Neuron (in vitro differentiated cells): ENCODE results near the gene POU2F3.

Source experiments
- H2AFZ ChIP-seq: one replicate; pipeline ENCODE4 v1.6.1; 2013; ENCODE audit warnings: low read depth, mild to moderate bottlenecking, inconsistent platforms, low read length, moderate library complexity
- H3K27me3 ChIP-seq: one replicate; pipeline ENCODE4 v1.6.1; 2013; ENCODE audit warnings: low read length; ENCODE audit not compliant: insufficient read depth
- H3K36me3 ChIP-seq: one replicate; pipeline ENCODE4 v1.6.1; 2013; ENCODE audit warnings: low read length; ENCODE audit not compliant: insufficient read depth
- H3K4me1 ChIP-seq: one replicate; pipeline ENCODE4 v1.6.1; 2013; ENCODE audit warnings: low read length; ENCODE audit not compliant: insufficient read depth
- H3K4me3 ChIP-seq: 2 replicates; pipeline ENCODE4 v1.5.1; 2013; ENCODE audit warnings: mild to moderate bottlenecking, low read length, moderate library complexity
- H3K9me3 ChIP-seq: one replicate; pipeline ENCODE4 v1.6.1; 2013; ENCODE audit warnings: low read length

Gene POU2F3

DNA sequence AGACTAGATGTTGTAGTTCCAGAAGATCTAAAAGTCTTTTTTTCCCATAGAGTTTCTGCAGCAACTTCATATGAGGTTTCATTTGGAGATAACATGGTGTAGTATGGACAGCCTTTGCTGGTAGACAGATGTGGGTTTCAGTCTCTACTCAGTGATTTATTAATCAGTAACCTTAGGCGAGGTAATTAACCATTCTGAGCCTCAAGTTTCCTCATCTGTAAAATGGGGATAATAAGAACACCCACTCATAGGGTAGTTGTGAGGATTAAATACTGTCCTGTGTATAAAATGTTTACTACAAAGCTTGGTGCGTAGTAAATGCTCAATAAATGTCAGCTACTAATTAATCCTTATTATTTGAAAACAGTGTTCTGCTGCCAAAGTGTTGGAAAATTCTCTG, 16.8 kb downstream of the POU2F3 start:
- Histone ChIP-seq H2AFZ (no peak overlapping the region), H3K27me3 (peaks cover 8% of the 10 kb centered on the region), H3K4me1 (peaks cover 19% of the 10 kb centered on the region), H3K4me3 (no peak overlapping the region), H3K36me3 (no peaks in the 10 kb centered on the region), H3K9me3 (no peaks in the 10 kb centered on the region)

DNA sequence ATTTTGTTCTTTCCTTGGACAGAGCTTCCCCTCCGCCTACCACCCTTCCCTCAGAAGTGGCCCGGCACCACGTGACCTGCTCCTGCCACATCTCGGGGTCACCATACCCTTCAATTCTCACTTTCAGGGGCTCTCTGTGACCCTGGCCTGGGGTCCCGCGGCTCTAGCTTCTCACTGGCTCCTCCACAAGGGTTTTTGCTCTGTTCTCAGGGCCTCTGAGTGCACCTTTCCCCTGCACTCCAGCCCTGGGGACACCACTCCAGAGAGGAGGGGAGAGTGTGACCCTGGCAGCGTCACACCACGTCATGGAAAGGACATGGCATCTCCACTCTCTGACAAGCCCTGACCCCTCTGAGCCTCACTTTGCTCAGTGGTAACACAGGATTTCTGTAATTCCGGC, 17.4 kb downstream of the POU2F3 start:
- H3K27me3 ChIP-seq = peaks cover 8% of the 10 kb centered on the region
- H3K9me3 ChIP-seq = no peaks in the 10 kb centered on the region
- no peaks in the 10 kb centered on the region for H3K36me3 ChIP-seq
- peaks cover 19% of the 10 kb centered on the region for H3K4me1 ChIP-seq
- no peak overlapping the region for H3K4me3 ChIP-seq
- no peak overlapping the region for H2AFZ ChIP-seq

DNA sequence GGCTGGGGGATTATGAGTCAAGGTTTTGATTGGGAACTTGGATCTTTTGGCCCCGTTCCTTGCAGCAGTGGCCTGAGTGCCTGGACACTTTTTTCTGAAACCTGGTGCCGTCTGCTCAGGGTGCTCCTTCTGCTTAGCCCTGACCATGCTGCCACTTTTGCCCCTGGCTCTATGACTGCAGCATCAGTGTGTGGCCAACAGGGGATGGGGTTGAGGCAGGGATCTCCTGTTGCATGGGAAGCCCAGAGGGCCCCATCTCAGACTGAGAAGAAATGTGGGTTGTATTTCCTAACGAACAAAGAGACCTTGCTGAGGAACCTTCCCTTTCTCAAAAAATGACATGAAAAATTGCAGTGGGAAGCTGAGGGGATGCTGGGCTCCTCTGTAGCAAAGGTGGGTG, 18.7 kb downstream of the POU2F3 start:
- H3K36me3 ChIP-seq = no peaks in the 10 kb centered on the region
- no peak overlapping the region for H2AFZ ChIP-seq
- no peak overlapping the region for H3K4me3 ChIP-seq
- peaks cover 19% of the 10 kb centered on the region for H3K4me1 ChIP-seq
- H3K9me3 ChIP-seq = no peaks in the 10 kb centered on the region
- peaks cover 8% of the 10 kb centered on the region for H3K27me3 ChIP-seq

DNA sequence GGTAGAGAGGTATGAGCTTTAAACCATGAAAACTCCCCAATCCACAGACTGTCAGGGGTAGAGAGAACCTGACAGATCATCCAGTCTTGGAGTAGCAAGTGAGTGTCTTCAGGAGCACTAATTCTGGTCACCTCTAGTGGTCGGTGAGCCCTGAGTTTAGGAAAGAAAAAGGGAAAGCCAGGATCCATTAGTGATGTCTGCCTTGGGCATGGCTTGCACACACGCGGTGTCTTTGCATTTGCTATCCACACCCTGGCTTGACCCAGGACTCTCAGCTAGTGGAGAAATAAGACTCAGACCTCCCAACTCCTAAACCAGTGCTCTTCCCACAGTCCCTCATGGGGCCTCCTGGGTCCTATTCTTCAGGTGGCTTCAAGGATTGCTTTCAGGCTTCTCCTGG, 19.3 kb downstream of the POU2F3 start:
- H3K36me3 ChIP-seq = no peaks in the 10 kb centered on the region
- no peak overlapping the region for H2AFZ ChIP-seq
- H3K9me3 ChIP-seq = no peaks in the 10 kb centered on the region
- no peak overlapping the region for H3K4me3 ChIP-seq
- H3K27me3 ChIP-seq = peaks cover 4% of the 10 kb centered on the region
- H3K4me1 ChIP-seq = peaks cover 19% of the 10 kb centered on the region

DNA sequence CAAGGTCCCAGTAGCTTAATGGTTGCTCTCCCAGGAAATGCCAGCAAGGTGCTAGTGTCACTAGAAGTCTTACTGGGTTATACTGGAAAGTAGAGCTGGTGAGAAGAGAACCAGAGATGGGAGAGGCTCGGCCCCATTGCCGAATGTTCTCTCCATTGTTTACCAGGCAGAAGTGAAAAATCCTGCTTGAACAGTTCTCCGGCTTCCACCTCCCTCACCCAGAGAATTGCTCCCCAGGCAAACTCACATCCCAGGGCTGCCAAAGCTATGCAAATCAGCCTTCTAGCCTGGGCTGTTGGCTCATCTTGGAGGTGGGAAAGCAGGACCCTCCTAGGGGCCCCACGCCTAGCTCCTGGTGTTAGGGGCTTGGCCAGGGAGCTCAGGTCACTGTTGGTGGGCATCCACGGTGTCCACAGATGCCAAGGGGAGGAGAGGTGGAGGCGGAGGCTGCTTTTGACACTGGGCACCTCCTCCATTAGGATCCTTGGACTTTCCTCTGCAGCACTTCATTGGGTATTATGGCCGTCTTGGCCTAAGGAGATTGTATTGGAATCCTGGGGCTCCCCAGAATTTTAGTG, 20.1 kb downstream of the POU2F3 start:
- H3K27me3 ChIP-seq = peaks cover 3% of the 10 kb centered on the region
- no peaks in the 10 kb centered on the region for H3K36me3 ChIP-seq
- no peak overlapping the region for H2AFZ ChIP-seq
- H3K4me3 ChIP-seq = no peak overlapping the region
- H3K9me3 ChIP-seq = no peaks in the 10 kb centered on the region
- peaks cover 14% of the 10 kb centered on the region for H3K4me1 ChIP-seq

DNA sequence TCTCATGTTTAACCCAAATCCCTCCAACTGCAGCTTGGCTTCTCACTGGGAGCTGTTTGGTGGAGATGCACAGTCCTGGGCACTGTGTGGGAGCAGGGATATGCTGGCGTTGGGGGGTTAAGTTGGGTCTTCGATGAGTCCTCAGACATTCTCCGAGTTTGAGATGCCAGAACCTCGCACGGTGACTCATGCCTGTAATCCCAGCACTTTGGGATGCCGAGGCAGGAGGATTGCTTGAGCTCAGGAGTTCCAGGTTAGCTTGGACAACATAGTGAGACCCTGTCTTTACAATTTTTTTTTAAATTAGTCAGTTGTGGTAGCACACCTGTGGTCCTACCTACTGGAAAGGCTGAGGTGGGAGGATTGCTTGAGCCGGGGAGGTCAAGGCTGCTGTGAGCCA, 20.7 kb downstream of the POU2F3 start:
- Histone ChIP-seq H3K4me3 (no peak overlapping the region), H3K36me3 (no peaks in the 10 kb centered on the region), H3K4me1 (peaks cover 9% of the 10 kb centered on the region), H3K9me3 (no peaks in the 10 kb centered on the region), H2AFZ (no peak overlapping the region), H3K27me3 (peaks cover 3% of the 10 kb centered on the region)

DNA sequence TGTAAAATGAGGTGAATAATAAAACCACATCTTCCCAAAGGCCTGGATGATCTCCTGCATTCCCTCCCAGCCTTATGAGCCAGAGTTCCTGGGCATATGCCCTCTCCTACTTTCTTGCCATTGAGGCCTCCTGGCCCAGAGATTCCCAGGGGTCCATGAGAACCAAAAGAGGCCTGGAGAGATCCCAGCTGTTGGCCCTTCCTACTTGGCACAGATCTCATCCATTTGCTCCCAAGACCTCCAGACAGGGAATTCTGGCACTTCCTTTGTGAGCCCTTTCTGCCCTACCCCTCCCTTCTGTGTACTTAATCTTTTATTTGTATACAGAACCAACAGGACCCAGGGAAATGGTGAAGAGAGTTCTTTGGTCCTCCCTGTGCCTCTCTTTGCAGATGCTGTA, 21.4 kb downstream of the POU2F3 start:
- no peaks in the 10 kb centered on the region for H3K9me3 ChIP-seq
- no peak overlapping the region for H3K4me3 ChIP-seq
- no peaks in the 10 kb centered on the region for H3K36me3 ChIP-seq
- peaks cover 2% of the 10 kb centered on the region for H3K4me1 ChIP-seq
- peaks cover 3% of the 10 kb centered on the region for H3K27me3 ChIP-seq
- H2AFZ ChIP-seq = no peak overlapping the region

DNA sequence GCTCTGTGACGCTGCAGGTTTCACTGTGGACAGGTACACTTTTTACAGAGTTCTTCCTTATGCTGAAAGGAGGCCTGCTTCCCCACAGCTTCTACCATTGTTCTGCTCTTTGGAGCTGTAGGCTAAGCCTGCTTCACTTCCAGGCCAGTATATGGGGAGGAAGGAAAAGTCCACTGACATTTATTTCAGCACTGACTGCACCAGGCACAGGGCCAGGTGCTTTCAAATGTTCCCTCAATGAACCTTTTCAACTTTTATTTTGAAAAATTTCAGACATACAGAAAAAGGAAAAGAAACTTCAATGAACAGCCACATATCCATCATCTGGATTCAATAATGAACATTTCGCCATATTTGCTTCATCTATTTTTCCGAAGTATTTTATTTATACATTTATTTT, 22.0 kb downstream of the POU2F3 start:
- Histone ChIP-seq H3K4me3 (no peak overlapping the region), H3K36me3 (no peaks in the 10 kb centered on the region), H3K27me3 (peaks cover 3% of the 10 kb centered on the region), H3K9me3 (no peaks in the 10 kb centered on the region), H2AFZ (no peak overlapping the region), H3K4me1 (no peaks in the 10 kb centered on the region)

DNA sequence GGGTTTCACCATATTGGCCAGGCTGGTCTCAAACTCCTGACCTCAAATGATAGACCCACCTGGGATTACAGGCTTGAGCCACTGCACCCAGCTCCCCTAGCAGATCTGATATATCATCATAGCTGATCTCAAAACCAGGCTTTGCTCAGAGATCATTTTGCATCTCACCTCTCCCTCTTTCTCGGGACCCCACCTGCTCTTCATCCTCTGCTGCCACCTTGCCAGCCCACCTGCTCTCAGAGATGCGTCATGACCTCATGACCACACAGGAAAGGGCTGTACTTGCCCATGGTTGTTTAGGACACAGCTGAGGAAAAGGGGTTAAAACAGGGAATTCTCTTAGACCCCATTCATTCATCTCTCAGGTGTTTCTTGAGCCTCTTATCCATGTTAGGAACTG, 27.4 kb downstream of the POU2F3 start:
- H3K36me3 ChIP-seq = no peaks in the 10 kb centered on the region
- no peaks in the 10 kb centered on the region for H3K9me3 ChIP-seq
- H3K4me3 ChIP-seq = no peak overlapping the region
- H3K27me3 ChIP-seq = no peaks in the 10 kb centered on the region
- peaks cover 2% of the 10 kb centered on the region for H3K4me1 ChIP-seq
- H2AFZ ChIP-seq = no peak overlapping the region

DNA sequence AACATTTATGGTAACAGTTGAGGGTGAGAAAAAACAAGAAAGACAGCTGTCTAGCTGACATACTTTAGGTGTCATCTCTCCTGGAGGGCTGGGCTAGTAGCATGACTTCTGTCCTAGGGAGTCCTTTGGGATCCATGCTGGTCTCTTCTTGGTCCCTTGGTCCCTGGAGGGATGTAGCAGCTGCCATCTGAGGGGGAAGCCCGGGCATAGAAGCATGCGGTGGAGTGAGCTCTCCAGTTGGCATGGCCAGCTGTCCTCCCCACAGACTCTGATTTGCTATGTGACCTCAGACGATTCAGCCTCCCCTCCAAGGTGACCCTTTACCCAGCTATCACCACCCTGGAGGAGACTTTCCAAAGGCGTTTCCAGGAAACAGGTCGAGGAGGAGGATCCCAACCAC, 28.7 kb downstream of the POU2F3 start:
- Histone ChIP-seq H3K27me3 (peaks cover 2% of the 10 kb centered on the region), H3K36me3 (no peaks in the 10 kb centered on the region), H2AFZ (no peak overlapping the region)

DNA sequence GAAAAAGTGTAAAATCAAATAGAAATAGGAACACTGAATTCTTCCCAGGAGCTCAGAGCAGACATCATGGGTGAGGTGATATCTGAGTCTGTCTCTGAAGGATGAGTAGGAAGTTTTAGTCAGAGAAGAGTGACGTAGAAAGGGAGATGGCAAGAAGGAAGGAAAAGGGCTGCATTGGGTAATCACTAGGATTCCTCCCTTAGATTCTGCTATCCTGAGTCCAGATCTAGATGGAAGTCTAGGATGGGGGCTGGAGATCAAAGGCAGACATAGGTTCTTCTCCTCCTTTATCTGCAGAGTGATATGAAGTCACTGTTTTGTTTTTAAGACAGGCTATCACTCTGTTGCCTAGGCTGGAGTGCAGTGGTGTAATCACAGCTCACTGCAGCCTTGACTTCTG, 30.4 kb downstream of the POU2F3 start:
- no peaks in the 10 kb centered on the region for H3K9me3 ChIP-seq
- H3K4me1 ChIP-seq = peaks cover 2% of the 10 kb centered on the region
- no peak overlapping the region for H2AFZ ChIP-seq
- H3K36me3 ChIP-seq = no peaks in the 10 kb centered on the region
- peaks cover 2% of the 10 kb centered on the region for H3K27me3 ChIP-seq
- H3K4me3 ChIP-seq = no peak overlapping the region

More for the DNA sequence above, 28.7 kb downstream of the POU2F3 start:
- H3K4me3 ChIP-seq = no peak overlapping the region
- H3K9me3 ChIP-seq = no peaks in the 10 kb centered on the region
- H3K4me1 ChIP-seq = peaks cover 2% of the 10 kb centered on the region

DNA sequence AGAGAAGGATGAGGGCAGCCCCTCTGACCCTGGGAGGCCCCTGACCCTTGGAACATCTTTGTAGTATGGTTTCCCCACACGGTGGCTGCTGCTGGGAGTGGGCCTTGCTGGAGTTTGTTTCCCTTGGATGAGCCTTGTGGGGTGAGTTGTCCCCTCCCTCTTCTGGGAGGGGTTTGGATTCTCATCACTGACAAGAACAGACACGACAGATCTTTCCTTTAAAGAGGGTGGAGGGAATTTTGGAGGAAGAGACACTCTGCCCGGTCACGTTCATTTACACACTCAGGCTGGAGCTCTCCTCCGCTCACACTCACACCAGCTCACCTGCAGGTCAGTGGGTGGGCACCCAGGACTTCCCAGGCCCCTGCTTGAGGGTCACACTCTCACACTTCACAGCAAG, 31.7 kb downstream of the POU2F3 start:
- H3K27me3 ChIP-seq = peaks cover 2% of the 10 kb centered on the region
- no peak overlapping the region for H3K4me3 ChIP-seq
- H3K36me3 ChIP-seq = no peaks in the 10 kb centered on the region
- no peaks in the 10 kb centered on the region for H3K9me3 ChIP-seq
- peaks cover 2% of the 10 kb centered on the region for H3K4me1 ChIP-seq
- no peak overlapping the region for H2AFZ ChIP-seq

DNA sequence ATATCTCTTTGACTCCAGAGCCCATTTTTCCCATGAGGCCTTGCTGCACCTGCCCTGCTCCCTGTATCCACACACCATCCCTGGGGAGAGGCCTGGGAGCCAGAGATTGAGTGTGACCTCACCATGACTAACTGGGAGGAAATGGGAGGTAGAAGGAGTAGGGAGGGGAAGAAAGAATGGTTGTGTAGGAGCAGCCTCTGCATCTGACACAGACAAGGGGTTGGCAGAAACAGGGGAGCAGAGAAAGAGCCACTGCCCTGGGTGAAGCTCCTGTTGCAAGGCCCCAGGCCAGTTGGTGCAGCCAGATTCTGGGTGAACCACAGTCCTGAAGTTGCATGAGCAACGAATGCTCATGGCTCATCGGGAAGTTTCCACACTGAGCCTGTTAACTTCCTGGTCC, 32.4 kb downstream of the POU2F3 start:
- no peaks in the 10 kb centered on the region for H3K36me3 ChIP-seq
- H3K27me3 ChIP-seq = peaks cover 2% of the 10 kb centered on the region
- H3K9me3 ChIP-seq = no peaks in the 10 kb centered on the region
- no peak overlapping the region for H3K4me3 ChIP-seq
- H2AFZ ChIP-seq = no peak overlapping the region
- peaks cover 2% of the 10 kb centered on the region for H3K4me1 ChIP-seq

DNA sequence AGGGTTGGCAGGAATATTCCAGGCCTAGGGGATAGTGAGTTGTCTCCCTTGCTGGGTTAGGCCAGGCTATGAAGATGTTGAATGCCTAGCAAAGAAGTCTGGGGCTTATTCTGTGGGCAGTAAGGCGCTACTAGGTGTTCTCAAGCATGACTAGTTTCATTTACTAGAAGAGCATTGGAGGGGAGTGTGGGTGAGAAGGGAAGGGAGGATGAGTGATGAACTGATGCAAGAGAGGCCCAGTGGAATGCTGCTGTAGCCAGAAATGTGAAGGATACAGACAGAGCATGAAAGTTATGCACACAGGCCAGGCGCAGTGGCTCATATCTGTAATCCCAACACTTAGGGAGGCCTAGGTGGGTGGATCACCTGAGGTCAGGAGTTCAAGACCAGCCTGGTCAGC, 33.5 kb downstream of the POU2F3 start:
- peaks cover 2% of the 10 kb centered on the region for H3K4me1 ChIP-seq
- H2AFZ ChIP-seq = no peak overlapping the region
- H3K4me3 ChIP-seq = no peak overlapping the region
- H3K27me3 ChIP-seq = peaks cover 2% of the 10 kb centered on the region
- H3K36me3 ChIP-seq = no peaks in the 10 kb centered on the region
- H3K9me3 ChIP-seq = no peaks in the 10 kb centered on the region
